GM06990 (cell line): ENCODE results near the gene SYNE2.
A peak's percentile ranks its signal among the peaks of the same experiment; 100 is the strongest.

Experiments used
- DNase-seq: peaks from one replicate; pipeline ENCODE4 v3.0.0-alpha.2; 2011; ENCODE audit not compliant: insufficient read length; ENCODE audit errors: extremely low read depth
- H3K27me3 ChIP-seq: replicated peaks from 2 replicates; pipeline ENCODE4 v1.6.0; 2011; ENCODE audit warnings: low read length; ENCODE audit not compliant: control insufficient read depth, insufficient read depth
- H3K36me3 ChIP-seq: 2 replicates; pipeline ENCODE4 v1.5.1; 2011; ENCODE audit warnings: low read length; ENCODE audit not compliant: control insufficient read depth, insufficient read depth
- H3K4me3 ChIP-seq: replicated peaks from 2 replicates; pipeline ENCODE4 v1.5.1; 2011; ENCODE audit warnings: low read depth, mild to moderate bottlenecking, control low read depth, low read length
- TF ChIP-seq, protein P1 (sequence below): IDR thresholded peaks from 2 replicates; pipeline ENCODE4 v1.5.1; 2011; ENCODE audit warnings: low read length, control low read depth, mild to moderate bottlenecking, inconsistent platforms; ENCODE audit not compliant: insufficient read depth, poor library complexity, severe bottlenecking

Gene SYNE2

DNA sequence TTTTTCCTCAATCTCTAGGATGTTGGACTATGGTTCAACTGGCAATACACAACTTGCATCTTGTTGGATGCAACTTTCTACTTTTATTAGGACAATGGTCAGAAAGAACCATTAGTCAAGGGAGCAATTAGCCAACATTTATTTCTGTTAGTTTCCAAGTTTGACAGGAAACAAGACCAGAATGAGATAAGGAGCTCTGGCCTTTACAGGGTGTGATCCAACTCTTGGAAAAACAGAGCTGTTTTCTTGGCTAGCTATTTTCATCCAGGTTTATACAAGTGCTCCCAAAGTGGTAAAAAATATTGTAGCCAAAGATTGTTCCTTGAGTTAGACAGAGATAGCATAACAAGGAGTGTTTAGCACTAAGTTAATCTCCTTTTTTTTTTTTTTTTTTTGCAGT is 3.9 kb upstream of the SYNE2 start:
- TF ChIP-seq, protein P1, sequence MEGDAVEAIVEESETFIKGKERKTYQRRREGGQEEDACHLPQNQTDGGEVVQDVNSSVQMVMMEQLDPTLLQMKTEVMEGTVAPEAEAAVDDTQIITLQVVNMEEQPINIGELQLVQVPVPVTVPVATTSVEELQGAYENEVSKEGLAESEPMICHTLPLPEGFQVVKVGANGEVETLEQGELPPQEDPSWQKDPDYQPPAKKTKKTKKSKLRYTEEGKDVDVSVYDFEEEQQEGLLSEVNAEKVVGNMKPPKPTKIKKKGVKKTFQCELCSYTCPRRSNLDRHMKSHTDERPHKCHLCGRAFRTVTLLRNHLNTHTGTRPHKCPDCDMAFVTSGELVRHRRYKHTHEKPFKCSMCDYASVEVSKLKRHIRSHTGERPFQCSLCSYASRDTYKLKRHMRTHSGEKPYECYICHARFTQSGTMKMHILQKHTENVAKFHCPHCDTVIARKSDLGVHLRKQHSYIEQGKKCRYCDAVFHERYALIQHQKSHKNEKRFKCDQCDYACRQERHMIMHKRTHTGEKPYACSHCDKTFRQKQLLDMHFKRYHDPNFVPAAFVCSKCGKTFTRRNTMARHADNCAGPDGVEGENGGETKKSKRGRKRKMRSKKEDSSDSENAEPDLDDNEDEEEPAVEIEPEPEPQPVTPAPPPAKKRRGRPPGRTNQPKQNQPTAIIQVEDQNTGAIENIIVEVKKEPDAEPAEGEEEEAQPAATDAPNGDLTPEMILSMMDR, result no peak
- H3K4me3 ChIP-seq, result no peak overlapping the region
- H3K36me3 ChIP-seq, result no peaks in the 10 kb centered on the region
- no peaks in the 10 kb centered on the region for H3K27me3 ChIP-seq
- DNase-seq, result no peak

DNA sequence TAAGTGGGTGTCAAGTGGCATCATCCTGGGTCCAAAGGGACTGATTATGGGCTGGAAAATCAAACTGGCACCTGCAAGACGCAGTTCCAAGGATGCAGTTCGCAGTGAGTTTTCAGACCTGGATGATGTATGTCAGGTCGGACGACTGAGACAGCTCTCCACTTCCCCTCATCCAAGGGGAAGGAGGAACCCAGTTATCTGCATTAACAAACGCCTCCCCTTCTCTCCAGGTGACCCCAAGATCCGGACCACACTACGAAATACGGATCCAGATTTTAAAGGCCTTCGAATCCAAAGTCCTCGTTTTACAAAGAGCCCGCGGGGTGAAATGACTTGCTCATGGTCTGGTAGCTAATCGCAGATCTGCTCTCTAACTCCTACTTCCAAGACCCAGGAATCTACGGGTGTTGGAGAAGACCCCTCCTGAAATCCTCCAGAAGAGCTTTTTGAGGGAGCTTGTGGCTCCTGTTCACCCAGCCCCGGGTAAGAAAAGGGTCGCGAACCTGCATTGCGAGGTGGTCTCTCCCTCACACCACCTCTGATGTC is 460 bp upstream of the SYNE2 start:
- no peaks in the 10 kb centered on the region for H3K36me3 ChIP-seq
- TF ChIP-seq, protein P1, result no peak
- H3K4me3 ChIP-seq, result peak overlapping the region; percentile 80
- no peak for DNase-seq
- no peaks in the 10 kb centered on the region for H3K27me3 ChIP-seq

DNA sequence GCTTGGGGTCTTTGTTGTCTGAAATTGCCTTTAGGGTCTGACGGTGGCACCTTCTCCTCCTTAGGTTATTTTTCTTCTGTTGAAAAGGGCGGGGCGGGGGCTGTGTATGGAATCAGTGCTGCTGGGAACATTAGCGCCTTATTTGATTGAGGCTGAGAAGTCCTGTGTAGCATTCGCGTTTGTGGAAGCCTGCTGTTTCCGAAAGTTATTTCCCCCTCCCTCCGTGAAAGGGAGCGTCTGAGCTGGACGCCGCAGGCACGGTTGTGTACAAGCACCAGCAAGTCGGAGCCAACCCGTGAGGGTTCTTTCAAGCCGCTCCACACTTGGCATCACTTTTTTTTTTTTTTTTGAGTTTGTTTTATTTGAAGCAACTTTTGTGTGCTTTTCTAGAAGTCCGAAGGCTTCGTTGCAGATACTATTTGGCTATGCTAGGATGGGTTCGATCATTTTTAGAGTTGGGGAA is 1.1 kb downstream of the SYNE2 start:
- no peaks in the 10 kb centered on the region for H3K36me3 ChIP-seq
- DNase-seq, result peak; percentile 43
- no peaks in the 10 kb centered on the region for H3K27me3 ChIP-seq
- TF ChIP-seq, protein P1, result no peak
- H3K4me3 ChIP-seq, result peak overlapping the region; percentile 80

DNA sequence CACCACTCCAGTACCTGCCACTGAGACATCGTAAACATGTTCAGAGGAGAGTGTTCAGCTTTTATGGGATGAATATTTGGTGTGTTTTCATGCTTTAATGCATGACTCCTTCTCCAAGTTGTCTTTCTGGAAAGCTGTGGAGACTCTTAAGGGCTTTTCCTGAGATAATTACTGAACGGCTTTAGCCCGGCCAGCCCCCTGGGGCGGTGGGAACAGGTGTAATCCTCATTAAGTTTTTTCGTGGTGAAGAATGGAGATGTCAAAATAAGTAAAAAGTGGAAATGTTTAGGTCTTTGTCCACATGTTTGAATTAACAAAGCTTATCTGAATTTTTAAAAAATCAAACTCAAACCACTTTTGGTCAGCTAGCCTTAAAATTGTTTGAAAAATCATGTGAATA is 1.5 kb downstream of the SYNE2 start:
- Histone ChIP-seq H3K27me3 (no peaks in the 10 kb centered on the region), H3K36me3 (no peaks in the 10 kb centered on the region), H3K4me3 (peak overlapping the region; percentile 80)
- TF ChIP-seq, protein P1, result no peak
- no peak for DNase-seq

DNA sequence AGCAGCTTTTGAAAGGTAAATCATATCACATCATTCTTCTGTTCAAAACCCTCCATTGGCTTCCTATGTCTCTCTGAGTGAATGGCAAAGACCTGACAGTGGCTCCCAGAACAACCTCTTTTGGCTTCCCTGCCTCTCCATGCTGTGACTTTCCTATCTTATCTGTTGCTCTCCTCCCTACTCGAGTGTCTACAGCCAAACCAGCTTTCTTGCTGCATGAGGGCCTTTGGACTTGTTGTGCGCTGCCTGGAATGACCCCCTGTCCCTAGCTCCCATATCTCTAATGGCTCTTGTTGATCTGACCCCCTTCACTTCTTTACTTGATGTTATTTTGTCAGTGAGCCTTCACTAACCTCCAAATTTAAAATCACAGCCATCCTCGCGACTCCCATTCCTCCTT is 2.5 kb downstream of the SYNE2 start:
- TF ChIP-seq, protein P1, result no peak
- no peak for DNase-seq
- no peak overlapping the region for H3K4me3 ChIP-seq
- no peaks in the 10 kb centered on the region for H3K36me3 ChIP-seq
- no peaks in the 10 kb centered on the region for H3K27me3 ChIP-seq
